ENCODE results near the gene RASA4B.
"Not testable (repeated sequence)": the region's sequence is repeated elsewhere in the genome, so short reads cannot be mapped to it uniquely, and the experiment has no call there.

GRCh38 chr7:102542083-102542482 is 24.5 kb upstream of the RASA4B start:
- TF ChIP-seq POLR2H (tag; IDR thresholded peaks at IDR 0.05; ENCODE audit: low read depth); MYC (IDR thresholded peaks at IDR 0.05; ENCODE audit: low read depth, low read length); MYC (CRISPR knock-in tag; IDR thresholded peaks at IDR 0.05; ENCODE audit: borderline replicate concordance, low read depth); ETS1 (conservative IDR thresholded peaks at IDR 0.05; ENCODE audit: control insufficient read depth, low read depth, low read length); RCOR1 (IDR thresholded peaks at IDR 0.05; ENCODE audit: borderline replicate concordance in 1 of 2, low read depth in 2 of 2, low read length in 2 of 2); ZNF239 (CRISPR knock-in tag; IDR thresholded peaks at IDR 0.05); CBX1 (IDR thresholded peaks at IDR 0.05; ENCODE audit: low read depth); ZNF232 (CRISPR knock-in tag; IDR thresholded peaks at IDR 0.05); RBFOX2 (IDR thresholded peaks at IDR 0.05; ENCODE audit: low read depth, low read length); RBM22 (IDR thresholded peaks at IDR 0.05; ENCODE audit: low read depth, low read length, poor library complexity, severe bottlenecking); CTCF (IDR thresholded peaks at IDR 0.05 in 2 of 3, conservative IDR thresholded peaks at IDR 0.05 in 1 of 3; ENCODE audit: insufficient read depth in 2 of 3, low read depth in 1 of 3, low read length in 3 of 3); ZBTB40 (IDR thresholded peaks at IDR 0.05); ZBTB40 (CRISPR knock-in tag; IDR thresholded peaks at IDR 0.05); POLR2AphosphoS2 (IDR thresholded peaks at IDR 0.05; ENCODE audit: low read length): not testable (repeated sequence)
